Right ventricle myocardium superior (tissue), 1 donor: ENCODE data around the gene ATP6V1E1. TPM values are rescaled to one million over a fixed set of nuclear protein-coding genes. Genes with fewer than 3 reads are reported as not detected.
"Not testable (repeated sequence)": the region's sequence is repeated elsewhere in the genome, so short reads cannot be mapped to it uniquely, and the experiment has no call there.

ENCODE experiments used
- ATAC-seq: fragments of 200-7000 bp; cut with Tn5 transposase; one replicate; pipeline ENCODE4 v1.9.1; 2020; ENCODE audit warnings: mild to moderate bottlenecking; ENCODE audit not compliant: poor library complexity
- DNase-seq: peaks from one replicate; pipeline ENCODE4 v3.0.0-alpha.2; 2020
- intact Hi-C: fragments of 100-400 bp; cut with DNase I; formaldehyde crosslinking; loops from one replicate; pipeline ENCODE4 v1.11.2; 2022
- total RNA-seq: library from RNA; stranded (reverse); fragmentation: NEBNext Ultra II Directional; extraction: Animal tissue kit (Norgen Biotek cat#: 25700); gene quantifications from one replicate; pipeline ENCODE4 v1.2.1, GENCODE V29; 2021
- donor health status: DM: no; HTN: yes; CAD: no; lungs with severe emphysema.

The ATP6V1E1 gene
- total RNA-seq, 1 donor from 2014 or later = 199 TPM

DNA sequence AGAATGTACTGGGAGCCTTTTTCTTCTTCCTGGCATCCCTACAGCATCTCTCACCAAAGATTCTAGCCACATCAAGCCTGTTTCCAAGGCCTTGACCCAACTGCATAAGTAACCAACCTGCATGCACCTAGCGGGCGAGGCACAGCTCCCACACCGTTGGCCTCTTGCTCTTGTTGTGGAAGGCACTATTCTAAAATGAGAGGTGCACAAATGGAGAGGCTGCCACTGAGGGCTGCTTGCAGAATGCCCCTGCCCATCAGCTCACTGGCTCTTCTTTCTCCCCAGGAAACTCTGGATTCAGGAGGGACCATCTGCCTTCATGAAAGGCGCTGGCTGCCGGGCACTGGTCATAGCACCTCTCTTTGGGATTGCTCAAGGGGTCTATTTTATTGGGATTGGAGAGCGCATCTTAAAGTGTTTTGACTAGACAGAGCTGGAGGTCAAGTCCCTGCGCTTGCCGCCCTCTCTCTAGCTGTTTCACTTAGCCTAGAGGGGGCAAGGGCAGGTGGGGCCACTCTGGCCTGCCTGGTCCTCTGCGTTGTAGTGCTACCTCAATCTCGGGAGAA lies 38.7 kb downstream of the ATP6V1E1 start:
- intact Hi-C loops = no loop called here
- ATAC-seq (no peak), DNase-seq (no peak)

DNA sequence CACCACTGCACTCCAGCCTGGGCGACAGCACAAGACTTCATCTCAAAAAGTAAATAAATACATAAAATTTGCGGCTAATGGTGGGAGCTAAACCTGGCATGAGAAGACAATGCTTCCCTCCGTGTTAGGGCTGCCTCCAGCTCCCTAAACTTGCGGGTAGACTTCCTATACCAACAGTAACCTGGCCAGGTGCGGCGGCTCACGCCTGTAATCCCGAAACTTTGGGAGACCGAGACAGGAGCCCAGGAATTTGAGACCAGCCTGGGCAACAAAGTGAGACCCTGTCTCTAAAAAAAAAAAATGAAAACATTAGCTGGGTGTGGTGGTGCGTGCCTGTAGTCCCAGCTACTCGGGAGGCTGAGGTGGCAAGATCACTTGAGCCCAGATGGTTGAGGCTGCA lies 39.9 kb downstream of the ATP6V1E1 start:
- intact Hi-C loops = no loop called here
- ATAC-seq = no peak
- DNase-seq = no peak

- intact Hi-C loops = no loop called here
- DNase-seq (no peak), ATAC-seq (no peak)
Measured at GRCh38 chr22:17587629-17588028, 40.9 kb downstream of the ATP6V1E1 start.

DNA sequence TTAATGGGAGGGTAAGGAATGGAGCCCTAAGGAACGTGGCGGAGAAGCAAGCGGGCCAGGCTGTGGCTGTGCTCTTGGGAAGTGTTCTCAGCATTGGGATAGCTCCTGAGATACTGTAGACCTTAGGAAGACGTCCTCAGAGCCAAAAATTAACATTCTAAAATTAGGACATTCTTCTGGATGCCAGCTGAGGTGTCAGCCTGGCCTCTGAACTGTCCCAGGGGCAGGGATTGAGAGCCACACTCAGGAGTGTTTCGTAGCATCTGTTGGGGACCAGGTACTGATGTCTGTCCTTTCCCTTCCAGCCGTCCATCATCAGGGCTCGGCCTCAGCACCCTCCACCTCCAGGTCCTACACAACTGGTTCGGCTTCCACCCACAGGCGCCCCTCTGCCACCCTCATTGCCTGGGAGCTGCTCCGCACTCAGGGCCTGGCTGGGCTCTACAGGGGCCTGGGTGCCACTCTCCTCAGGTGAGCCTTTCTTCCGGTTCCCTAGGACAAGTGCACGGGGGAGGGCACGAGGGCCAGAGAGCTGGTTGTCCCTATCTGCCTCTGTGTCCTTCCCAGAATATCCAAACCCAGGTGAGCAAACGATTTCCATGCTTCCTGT lies 41.6 kb downstream of the ATP6V1E1 start:
- ATAC-seq (peak; percentile 36), DNase-seq (no peak)
- intact Hi-C loops = no loop called here

- no peak for DNase-seq
- ATAC-seq = no peak
- intact Hi-C loops = no loop called here
Measured at GRCh38 chr22:17583151-17583550, 45.4 kb downstream of the ATP6V1E1 start.

- intact Hi-C loops = no loop called here
- DNase-seq (no peak), ATAC-seq (no peak)
Measured at GRCh38 chr22:17581631-17582030, 46.9 kb downstream of the ATP6V1E1 start.

- DNase-seq (no peak), ATAC-seq (no peak)
- intact Hi-C loops = no loop called here
Measured at GRCh38 chr22:17581056-17581455, 47.5 kb downstream of the ATP6V1E1 start.

DNA sequence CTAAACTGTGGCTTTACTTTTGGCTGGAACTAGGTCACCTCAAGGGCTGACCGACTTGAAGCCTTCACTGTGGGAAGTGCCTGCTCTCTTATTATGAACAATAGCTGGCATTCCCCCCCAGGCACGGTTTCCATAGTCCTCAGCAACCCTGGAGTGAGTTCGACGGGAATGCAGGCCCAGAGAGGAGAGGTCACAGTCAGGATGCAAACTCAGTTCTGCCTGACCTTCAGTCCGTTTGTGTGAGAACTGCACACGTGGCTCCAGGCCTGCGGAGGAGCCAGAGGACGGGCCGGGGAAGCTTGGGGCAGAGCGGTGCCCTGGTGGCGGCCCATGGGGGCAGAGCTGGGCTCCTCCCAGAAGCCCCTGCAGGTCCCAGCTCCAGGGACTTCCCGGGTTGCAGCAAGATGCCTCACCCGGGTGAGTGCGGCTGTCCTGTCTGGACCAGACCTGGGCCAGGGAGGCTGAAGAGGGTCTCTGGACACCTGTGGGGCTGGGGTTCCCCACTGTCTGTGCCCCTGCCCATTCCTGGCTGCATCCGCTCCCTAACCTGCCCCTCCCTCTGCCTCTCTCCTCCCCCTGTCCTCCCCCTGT lies 48.0 kb downstream of the ATP6V1E1 start:
- ATAC-seq (no peak), DNase-seq (no peak)

DNA sequence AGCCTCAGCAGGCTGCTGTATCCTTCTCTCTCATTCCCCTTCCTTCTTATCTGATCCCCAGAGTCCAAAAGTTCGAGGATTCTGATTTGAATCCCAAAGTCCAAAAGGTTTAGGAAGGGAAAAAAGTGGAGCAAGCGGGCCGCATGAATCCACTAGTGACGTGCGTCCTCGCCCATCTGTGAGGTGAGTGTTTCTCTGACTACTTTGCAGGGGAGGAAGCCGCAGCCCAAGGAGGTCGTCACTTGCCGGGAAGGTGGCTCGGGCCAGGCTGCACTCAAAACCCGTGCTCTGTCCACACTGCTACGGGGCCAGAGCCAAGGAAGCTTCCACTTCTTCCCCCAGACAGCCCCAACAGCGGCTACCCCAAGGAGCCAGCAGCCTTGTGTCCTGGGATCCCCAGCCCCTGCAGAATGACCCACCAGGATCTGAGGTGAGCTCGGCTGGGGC lies 49.0 kb downstream of the ATP6V1E1 start:
- DNase-seq (no peak), ATAC-seq (no peak)
- intact Hi-C loops = no loop called here

More for the DNA sequence above, 48.0 kb downstream of the ATP6V1E1 start:
- intact Hi-C loops = no loop called here

DNA sequence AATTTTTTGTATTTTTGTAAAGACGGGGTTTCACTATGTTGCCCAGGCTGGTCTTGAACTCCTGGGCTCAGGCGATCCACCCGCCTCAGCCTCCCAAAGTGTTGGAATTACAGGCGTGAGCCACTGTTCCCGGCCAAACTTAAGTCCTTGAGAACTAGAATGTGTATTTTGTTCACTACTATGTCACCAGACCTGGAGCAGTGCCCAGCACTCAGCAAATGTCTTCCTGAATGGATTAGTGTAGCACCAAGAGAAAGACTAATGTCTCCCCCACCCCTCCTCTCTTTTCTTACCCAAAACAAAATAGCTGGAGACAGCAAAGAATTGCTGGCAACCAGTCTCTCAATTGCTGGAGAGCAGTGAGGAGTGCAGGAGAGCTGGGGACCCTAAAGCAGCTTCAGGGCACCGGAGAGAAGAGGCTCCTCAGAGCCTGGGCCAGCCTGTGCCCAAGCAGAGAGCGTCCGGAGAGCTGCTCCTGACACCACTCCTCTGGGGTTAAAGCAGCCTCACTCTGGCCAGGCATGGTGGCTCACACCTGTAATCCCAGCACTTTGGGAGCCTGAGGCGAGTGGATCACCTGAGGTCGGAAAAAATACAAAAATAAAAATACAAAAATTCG lies 50.3 kb downstream of the ATP6V1E1 start:
- ATAC-seq = peak; percentile 69
- DNase-seq = peak; percentile 78
- intact Hi-C loops = no loop called here

DNA sequence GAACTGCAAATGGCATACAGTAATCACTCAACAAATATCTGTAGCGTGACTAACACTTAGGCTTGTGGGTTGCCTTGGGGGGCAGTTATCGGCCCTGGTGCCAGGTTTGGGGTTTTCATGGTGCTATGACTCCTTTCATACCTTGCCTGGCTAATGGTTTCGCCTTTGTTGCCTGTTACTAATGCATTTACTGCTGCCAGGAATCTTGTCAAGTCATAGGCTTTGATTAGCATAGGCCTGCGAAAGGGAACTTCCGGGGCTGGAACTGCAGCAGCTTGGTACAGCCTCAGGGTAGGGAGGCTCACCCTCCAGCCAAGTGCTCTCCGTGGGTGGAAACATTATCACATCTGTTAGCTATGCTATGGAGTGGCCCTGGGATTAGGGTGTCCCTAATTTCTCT lies 52.1 kb downstream of the ATP6V1E1 start:
- intact Hi-C loops = no loop called here
- DNase-seq (no peak), ATAC-seq (peak; percentile 18)

- DNase-seq = no peak
- intact Hi-C loops = no loop called here
- ATAC-seq = no peak
Measured at GRCh38 chr22:17575681-17576080, 52.9 kb downstream of the ATP6V1E1 start.

DNA sequence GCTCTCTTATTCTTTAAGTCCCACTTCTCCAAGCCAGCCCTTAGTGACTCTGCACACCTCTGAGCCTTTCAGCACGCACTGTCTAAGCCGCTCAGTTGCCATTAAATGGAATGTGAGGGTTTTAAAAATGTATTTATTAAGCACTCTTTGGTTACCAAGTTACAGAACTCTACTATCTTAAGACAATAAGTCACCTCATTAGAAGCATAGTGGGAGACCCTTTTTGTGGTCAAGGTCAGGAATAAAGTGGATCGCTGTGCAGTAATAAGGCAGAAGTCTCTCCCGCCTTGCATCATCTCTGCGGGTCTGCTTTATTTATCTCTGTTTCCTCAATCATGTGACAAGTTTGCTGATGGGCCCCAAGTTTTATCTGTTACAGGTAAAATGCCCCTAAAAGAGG lies 53.4 kb downstream of the ATP6V1E1 start:
- no peak for ATAC-seq
- no peak for DNase-seq
- intact Hi-C loops = no loop called here

- intact Hi-C loops = no loop called here
- DNase-seq (peak; percentile 92), ATAC-seq (peak; percentile 89)
Measured at GRCh38 chr22:17570851-17571631, 57.5 kb downstream of the ATP6V1E1 start.

- ATAC-seq (peak; percentile 31), DNase-seq (no peak)
- intact Hi-C loops = no loop called here
Measured at GRCh38 chr22:17569971-17570511, 58.5 kb downstream of the ATP6V1E1 start.

DNA sequence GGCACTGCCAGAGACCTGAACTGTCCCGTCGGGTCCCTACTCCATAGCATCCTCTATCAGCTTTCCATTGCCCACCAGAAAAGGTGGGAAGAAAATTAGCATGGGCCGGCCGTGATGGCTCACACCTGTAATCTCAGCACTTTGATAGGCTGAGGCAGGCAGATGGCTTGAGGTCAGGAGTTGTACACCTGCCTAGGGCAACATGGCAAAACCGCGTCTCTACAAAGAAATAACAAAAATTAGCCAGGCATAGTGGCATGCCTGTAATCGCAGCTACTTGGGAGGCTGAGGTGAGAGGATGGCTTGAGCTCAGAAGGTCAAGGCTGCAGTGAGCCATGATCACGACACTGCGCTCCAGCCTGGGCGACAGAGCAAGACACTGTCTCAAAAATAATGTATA lies 61.8 kb downstream of the ATP6V1E1 start:
- ATAC-seq (no peak), DNase-seq (no peak)
- intact Hi-C loops = no loop called here

- ATAC-seq, DNase-seq, intact Hi-C loops: not testable (repeated sequence)
Measured at GRCh38 chr22:17566016-17566687, 62.4 kb downstream of the ATP6V1E1 start.

DNA sequence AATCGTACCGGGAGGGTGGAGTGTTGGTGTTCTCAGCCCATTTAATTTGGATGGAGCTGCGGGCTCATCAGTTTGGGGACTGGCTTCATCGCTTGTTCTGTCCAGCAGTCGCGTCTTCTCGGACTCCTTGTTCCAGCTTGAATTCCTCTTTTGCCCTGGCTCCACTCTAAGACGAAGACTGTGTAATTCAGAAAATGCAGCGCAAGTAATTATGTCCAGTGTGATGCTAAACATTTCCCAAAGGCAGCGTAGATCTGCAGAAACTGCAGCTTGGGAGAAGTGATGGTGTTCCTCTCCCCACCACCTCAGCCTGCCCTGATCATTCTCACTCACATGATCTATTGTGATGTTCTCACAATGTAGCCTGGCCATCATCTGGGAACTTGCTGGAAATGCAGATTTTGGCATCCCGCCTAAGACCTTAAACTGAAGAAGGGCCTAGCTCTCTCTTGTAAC lies 64.6 kb downstream of the ATP6V1E1 start:
- intact Hi-C loops = no loop called here
- DNase-seq (no peak), ATAC-seq (peak; percentile 41)
